Cardiac septum (tissue), 1 donor: Measurements from ENCODE around the gene SLX4. TPM values are rescaled to one million over a fixed set of nuclear protein-coding genes. Genes with fewer than 3 reads are reported as not detected.

Experiments
- DNase-seq: peaks from one replicate; pipeline ENCODE4 v3.0.0-alpha.2; 2020; ENCODE audit warnings: low spot score
- intact Hi-C: fragments of 100-400 bp; cut with DNase I; formaldehyde crosslinking; loops from one replicate; pipeline ENCODE4 v1.14.0; 2022
- total RNA-seq: library from RNA; stranded (reverse); fragmentation: NEBNext Ultra II Directional; extraction: Animal tissue kit (Norgen Biotek cat#: 25700); gene quantifications from one replicate; pipeline ENCODE4 v1.2.1, GENCODE V29; 2021
- donor health status: DM: no; HTN: no; CAD: no.

The SLX4 gene
- total RNA-seq, 1 donor from 2014 or later: 2.7 TPM

DNA sequence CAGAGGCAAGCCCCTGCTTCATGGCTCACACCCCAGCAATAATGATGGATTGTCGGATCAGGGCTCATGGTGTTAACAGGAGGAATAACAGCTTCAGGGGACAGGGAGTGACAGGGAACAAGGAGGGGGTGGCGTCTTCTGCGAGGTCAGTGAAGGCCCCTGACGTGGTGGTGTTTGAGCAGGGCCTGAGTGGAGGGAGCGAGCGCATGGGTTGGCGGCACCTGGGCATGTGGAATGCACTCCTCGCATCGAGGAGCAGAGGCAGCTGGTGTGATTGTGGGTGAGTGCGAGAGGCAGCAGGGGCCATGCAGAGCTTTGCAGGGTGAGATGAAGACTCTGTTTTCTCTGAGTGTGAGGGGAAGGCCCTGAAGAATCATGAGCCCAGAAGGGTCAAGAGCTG, 77.3 kb downstream of the SLX4 start:
- intact Hi-C loops: no loop called here
- DNase-seq: no peak

DNA sequence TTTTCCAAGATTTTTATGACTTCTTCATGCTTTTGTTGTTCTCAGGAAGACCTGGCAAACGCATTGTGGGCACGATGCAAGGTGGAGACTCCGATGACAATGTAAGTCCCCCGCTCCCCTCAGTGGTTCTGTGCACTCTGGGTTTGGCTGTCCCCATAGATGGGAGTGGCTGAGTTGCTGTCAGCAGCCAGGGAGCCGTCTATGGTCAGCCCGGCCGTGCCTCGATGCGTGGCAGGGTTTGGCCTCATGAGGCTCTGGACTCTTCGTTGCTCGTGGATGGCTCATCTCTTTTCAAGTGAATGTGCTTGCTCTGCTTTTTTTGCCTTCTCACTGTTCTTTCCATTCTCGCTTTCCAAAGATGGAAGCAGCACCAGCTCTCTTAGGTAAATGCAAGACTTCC, 78.7 kb downstream of the SLX4 start:
- intact Hi-C loops: no loop called here
- no peak for DNase-seq

Other genes with a start within 250 kb of the SLX4 start
- 7.2 TPM for gene ZSCAN32, start 210.6 kb downstream of the SLX4 start, total RNA-seq
- 9.2 TPM for gene ZNF174, start 210.4 kb downstream of the SLX4 start, total RNA-seq
- 1.8 TPM for gene ZNF597, start 168.1 kb downstream of the SLX4 start, total RNA-seq
- gene NAA60, start 167.9 kb downstream of the SLX4 start, total RNA-seq: 25.5 TPM
- not detected for gene C16orf90, start 116.1 kb downstream of the SLX4 start, total RNA-seq
- 15.3 TPM for gene CLUAP1, start 110.6 kb downstream of the SLX4 start, total RNA-seq
- gene NLRC3, start 34.2 kb downstream of the SLX4 start, total RNA-seq: 0.67 TPM
- 6.9 TPM for gene DNASE1, start 43.1 kb upstream of the SLX4 start, total RNA-seq
- gene TRAP1, start 105.9 kb upstream of the SLX4 start, total RNA-seq: 78.6 TPM